Fibroblast of lung (primary cell): Measurements from ENCODE around the gene SDS.

Source experiments
- CTCF ChIP-seq, 2 donors: IDR thresholded peaks in 1 of 2; conservative IDR thresholded peaks in 1 of 2; 1 replicate in 1 of 2; 2 replicates in 1 of 2; pipeline ENCODE4 v1.5.1; 2011 to 2012; ENCODE audit warnings: low read length in 2 of 2, control low read depth in 1 of 2, inconsistent platforms in 1 of 2, low read depth in 1 of 2, mild to moderate bottlenecking in 1 of 2
- EZH2 ChIP-seq: IDR thresholded peaks from 2 replicates; pipeline ENCODE4 v1.5.1; 2012; ENCODE audit warnings: low read length, control low read depth, mild to moderate bottlenecking; ENCODE audit errors: missing control alignments

DNA sequence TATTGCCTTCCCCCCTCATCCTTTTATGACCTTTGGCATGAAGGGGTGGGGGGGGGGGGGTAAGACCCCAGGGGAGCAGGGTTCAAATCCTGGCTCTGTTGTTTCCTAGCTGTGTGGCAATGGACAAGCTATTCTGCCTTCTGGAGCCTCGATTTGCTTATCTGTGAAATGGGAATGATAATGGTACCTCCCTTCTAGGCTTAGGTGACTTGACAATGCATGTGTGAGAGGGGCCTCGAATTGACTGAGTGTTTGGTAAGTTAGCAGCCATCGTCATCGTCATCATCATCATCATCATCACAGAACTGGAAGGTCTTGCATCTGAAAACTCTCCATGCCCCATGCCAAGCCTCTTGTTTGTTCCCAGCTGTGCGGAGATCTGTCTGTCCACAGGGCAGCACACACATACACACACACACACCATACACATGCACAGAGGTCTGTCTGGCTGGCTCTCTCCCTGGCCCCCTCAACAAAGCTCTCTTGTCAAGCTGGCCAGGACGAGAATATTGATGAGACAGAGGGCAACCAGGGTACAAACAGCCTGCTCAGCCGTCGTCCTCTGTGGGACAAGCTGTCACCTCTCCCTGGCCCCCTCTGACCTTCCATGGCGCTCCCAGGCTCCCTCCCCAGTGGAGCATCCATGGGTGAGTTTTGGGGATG lies 5.9 kb upstream of the SDS start:
- no peak for TF ChIP-seq CTCF (conservative IDR thresholded peaks at IDR 0.05 in 1 of 2, IDR thresholded peaks at IDR 0.05 in 1 of 2; ENCODE audit: low read depth in 1 of 2, low read length in 2 of 2)
- no peak for TF ChIP-seq EZH2
